Osteocyte (in vitro differentiated cells): ENCODE measurements around the gene FGF5. TPM values are rescaled to one million over a fixed set of nuclear protein-coding genes. Genes with fewer than 3 reads are reported as not detected.

ENCODE experiments used
- DNase-seq: peaks from one replicate; pipeline ENCODE4 v3.0.0; 2021; ENCODE audit warnings: mixed read lengths; ENCODE audit not compliant: unreplicated experiment; ENCODE audit errors: extremely low spot score
- H3K27ac Mint-ChIP-seq: one replicate; pipeline ENCODE4 v1.8.0; 2021; ENCODE audit warnings: mild to moderate bottlenecking, mixed read lengths; ENCODE audit not compliant: unreplicated experiment
- H3K27me3 Mint-ChIP-seq: one replicate; pipeline ENCODE4 v1.8.0; 2021; ENCODE audit warnings: mixed read lengths; ENCODE audit not compliant: unreplicated experiment
- H3K36me3 Mint-ChIP-seq: one replicate; pipeline ENCODE4 v1.8.0; 2021; ENCODE audit warnings: mixed read lengths; ENCODE audit not compliant: unreplicated experiment
- H3K4me1 Mint-ChIP-seq: one replicate; pipeline ENCODE4 v1.8.0; 2021; ENCODE audit warnings: mixed read lengths; ENCODE audit not compliant: unreplicated experiment
- H3K4me3 Mint-ChIP-seq: one replicate; pipeline ENCODE4 v1.8.0; 2021; ENCODE audit warnings: mild to moderate bottlenecking, moderate library complexity, mixed read lengths; ENCODE audit not compliant: unreplicated experiment
- H3K9me3 Mint-ChIP-seq: one replicate; pipeline ENCODE4 v1.8.0; 2021; ENCODE audit warnings: mixed read lengths; ENCODE audit not compliant: unreplicated experiment
- CTCF ChIP-seq: fragments of 200-600 bp; sonication (generic); IDR thresholded peaks from 2 replicates; pipeline ENCODE4 v1.5.0; 2021; ENCODE audit warnings: antibody characterized with exemption, mild to moderate bottlenecking, moderate library complexity
- long read RNA-seq: library from polyadenylated mRNA; unstranded; transcript quantifications from one replicate; pipeline ENCODE4 v2.0.0, GENCODE V29; 2021
- total RNA-seq: library from RNA; stranded (reverse); gene quantifications from 2 replicates; pipeline ENCODE4 v1.2.1, GENCODE V29; 2021

FGF5 gene
- 7.0 and 8.2 TPM in 2 replicates for total RNA-seq
- long read RNA-seq, full-length matches to known transcripts, result 15 of 18 reads
- long read RNA-seq, partial matches to known transcripts, result 1 of 18 reads
- long read RNA-seq, other reads (novel, unspliced or antisense), result 2 of 18 reads

GRCh38 chr4:80266253-80266901 lies at the start of gene FGF5:
Gene FGF5, plus strand, starts transcription at chr4:80266664. Its CDS starts 161 bp downstream, at chr4:80266825.
- Mint-ChIP-seq H3K4me3 (peak within 1 kb of the TSS; percentile 91), H3K9me3 (no peaks in the 10 kb centered on the region), H3K36me3 (no peaks in the 10 kb centered on the region), H3K27ac (peak within 1 kb of the TSS; percentile 95), H3K4me1 (peaks cover 44% of the 10 kb centered on the region), H3K27me3 (no peaks in the 10 kb centered on the region)
- no peak for TF ChIP-seq CTCF
- peak; percentile 91 for DNase-seq

- Mint-ChIP-seq H3K27ac (no peak overlapping the region), H3K9me3 (no peaks in the 10 kb centered on the region), H3K36me3 (no peaks in the 10 kb centered on the region), H3K27me3 (peaks cover 56% of the 10 kb centered on the region), H3K4me3 (no peak overlapping the region), H3K4me1 (peaks cover 1% of the 10 kb centered on the region)
- no peak for TF ChIP-seq CTCF
- no peak for DNase-seq
These were observed 47.0 kb upstream of the FGF5 start for GRCh38 chr4:80219301-80220025.

- Mint-ChIP-seq H3K27me3 (peaks cover 47% of the 10 kb centered on the region), H3K36me3 (no peaks in the 10 kb centered on the region), H3K9me3 (no peaks in the 10 kb centered on the region), H3K4me3 (no peak overlapping the region), H3K4me1 (no peaks in the 10 kb centered on the region), H3K27ac (no peak overlapping the region)
- no peak for TF ChIP-seq CTCF
- no peak for DNase-seq
These were observed 45.8 kb upstream of the FGF5 start for GRCh38 chr4:80220711-80221110.

- no peak for DNase-seq
- no peak overlapping the region for H3K4me3 Mint-ChIP-seq
- H3K9me3 Mint-ChIP-seq, result no peaks in the 10 kb centered on the region
- peak; percentile 65 for TF ChIP-seq CTCF
- peaks cover 45% of the 10 kb centered on the region for H3K27me3 Mint-ChIP-seq
- H3K4me1 Mint-ChIP-seq, result no peaks in the 10 kb centered on the region
- no peaks in the 10 kb centered on the region for H3K36me3 Mint-ChIP-seq
- no peak overlapping the region for H3K27ac Mint-ChIP-seq
These were observed 45.3 kb upstream of the FGF5 start for GRCh38 chr4:80221161-80221560.

- H3K9me3 Mint-ChIP-seq, result no peaks in the 10 kb centered on the region
- H3K4me3 Mint-ChIP-seq, result no peak overlapping the region
- no peak overlapping the region for H3K27ac Mint-ChIP-seq
- no peak for DNase-seq
- H3K4me1 Mint-ChIP-seq, result peaks cover 5% of the 10 kb centered on the region
- no peak for TF ChIP-seq CTCF
- no peaks in the 10 kb centered on the region for H3K36me3 Mint-ChIP-seq
- peaks cover 6% of the 10 kb centered on the region for H3K27me3 Mint-ChIP-seq
These were observed 40.9 kb upstream of the FGF5 start for GRCh38 chr4:80225595-80225994.
